DND-41 (cell line): Measurements from ENCODE around the gene FBLN5.

Experiments used
- EZH2 ChIP-seq: IDR thresholded peaks from 3 replicates; pipeline ENCODE4 v1.6.1; 2012; ENCODE audit warnings: borderline replicate concordance, low read depth, mild to moderate bottlenecking, moderate library complexity, low read length, inconsistent platforms; ENCODE audit not compliant: severe bottlenecking
- TF ChIP-seq, protein P1 (sequence below): IDR thresholded peaks from 2 replicates; pipeline ENCODE4 v1.5.1; 2012; ENCODE audit warnings: borderline replicate concordance, low read length, moderate library complexity, mild to moderate bottlenecking; ENCODE audit not compliant: poor library complexity, severe bottlenecking; ENCODE audit errors: extremely low read depth

- TF ChIP-seq, protein P1, sequence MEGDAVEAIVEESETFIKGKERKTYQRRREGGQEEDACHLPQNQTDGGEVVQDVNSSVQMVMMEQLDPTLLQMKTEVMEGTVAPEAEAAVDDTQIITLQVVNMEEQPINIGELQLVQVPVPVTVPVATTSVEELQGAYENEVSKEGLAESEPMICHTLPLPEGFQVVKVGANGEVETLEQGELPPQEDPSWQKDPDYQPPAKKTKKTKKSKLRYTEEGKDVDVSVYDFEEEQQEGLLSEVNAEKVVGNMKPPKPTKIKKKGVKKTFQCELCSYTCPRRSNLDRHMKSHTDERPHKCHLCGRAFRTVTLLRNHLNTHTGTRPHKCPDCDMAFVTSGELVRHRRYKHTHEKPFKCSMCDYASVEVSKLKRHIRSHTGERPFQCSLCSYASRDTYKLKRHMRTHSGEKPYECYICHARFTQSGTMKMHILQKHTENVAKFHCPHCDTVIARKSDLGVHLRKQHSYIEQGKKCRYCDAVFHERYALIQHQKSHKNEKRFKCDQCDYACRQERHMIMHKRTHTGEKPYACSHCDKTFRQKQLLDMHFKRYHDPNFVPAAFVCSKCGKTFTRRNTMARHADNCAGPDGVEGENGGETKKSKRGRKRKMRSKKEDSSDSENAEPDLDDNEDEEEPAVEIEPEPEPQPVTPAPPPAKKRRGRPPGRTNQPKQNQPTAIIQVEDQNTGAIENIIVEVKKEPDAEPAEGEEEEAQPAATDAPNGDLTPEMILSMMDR: no peak
- no peak for TF ChIP-seq EZH2
Observed at GRCh38 chr14:91899806-91900205, 47.7 kb downstream of the FBLN5 start.
